Heart right ventricle (tissue), 16 donors: ENCODE measurements around the gene PCBP3. TPM values are rescaled to one million over a fixed set of nuclear protein-coding genes. Genes with fewer than 3 reads are reported as not detected.
"Not testable (repeated sequence)": the region's sequence is repeated elsewhere in the genome, so short reads cannot be mapped to it uniquely, and the experiment has no call there.

Experiments used
- ATAC-seq, 8 donors: fragments of 200-7000 bp; cut with Tn5 transposase; one replicate each; pipeline ENCODE4 v1.9.1; 2020; ENCODE audit warnings: mild to moderate bottlenecking in 8 of 8, moderate library complexity in 8 of 8, moderate number of reproducible peaks in 1 of 8
- DNase-seq, 2 donors: peaks; one replicate each; pipeline ENCODE4 v3.0.0-alpha.2; 2020
- H3K27ac ChIP-seq, 10 donors: fragments of 200-600 bp; sonication (generic) in 2 of 10; one replicate each; pipeline versions ENCODE4 v1.5.0 to v1.8.0; 2020 to 2022; ENCODE audit warnings: mild to moderate bottlenecking in 3 of 10
- H3K27me3 ChIP-seq, 7 donors: fragments of 200-600 bp; one replicate each; pipeline ENCODE4 v1.8.0; 2021 to 2022; ENCODE audit warnings: mild to moderate bottlenecking in 2 of 7
- H3K36me3 ChIP-seq, 9 donors: fragments of 200-600 bp; sonication (generic) in 1 of 9; one replicate each; pipeline versions ENCODE4 v1.5.0 to v1.8.0; 2020 to 2022; ENCODE audit warnings: mild to moderate bottlenecking in 2 of 9
- H3K4me1 ChIP-seq, 9 donors: fragments of 200-600 bp; sonication (generic) in 1 of 9; one replicate each; pipeline versions ENCODE4 v1.5.0 to v1.8.0; 2020 to 2022; ENCODE audit warnings: mild to moderate bottlenecking in 4 of 9
- H3K4me3 ChIP-seq, 10 donors: fragments of 200-600 bp; sonication (generic) in 2 of 10; one replicate each; pipeline versions ENCODE4 v1.5.0 to v1.8.0; 2020 to 2022; ENCODE audit warnings: mild to moderate bottlenecking in 7 of 10, moderate library complexity in 2 of 10
- H3K9me3 ChIP-seq, 11 donors: fragments of 200-600 bp in 10 of 11; sonication (generic) in 2 of 11; one replicate each; pipeline versions ENCODE4 v1.5.0 to v1.8.0; 2013 to 2022; ENCODE audit warnings: mild to moderate bottlenecking in 2 of 11, control low read depth in 1 of 11, moderate library complexity in 1 of 11
- CTCF ChIP-seq, 9 donors: fragments of 200-600 bp; sonication (generic) in 2 of 9; IDR thresholded peaks; one replicate each; pipeline versions ENCODE4 v1.5.0 to v1.8.0; 2021 to 2022; ENCODE audit warnings: antibody characterized with exemption in 9 of 9, mild to moderate bottlenecking in 5 of 9, moderate library complexity in 1 of 9
- WGBS, 2 donors: extraction: QIAGEN DNeasy Blood & Tissue Kit; methylation state at CpG; one replicate each; pipeline ENCODE4 v1.1.7; 2013; ENCODE audit warnings: inconsistent platforms in 1 of 2; 5-methylcytosine and 5-hydroxymethylcytosine counted together
- intact Hi-C, 10 donors: fragments of 100-400 bp; cut with DNase I; formaldehyde crosslinking; loops; one replicate each; pipeline versions ENCODE4 v1.11.1 to v1.14.2; 2022
- polyA plus RNA-seq, 2 donors: library from polyadenylated mRNA; stranded (reverse); fragments of 200-250 nt; gene quantifications; one replicate each; pipeline ENCODE4 v1.2.3, GENCODE V29; 2013
- total RNA-seq, 10 donors: library from RNA; stranded (reverse); fragmentation: NEBNext Ultra II Directional in 3 of 10; extraction: Animal tissue kit (Norgen Biotek cat#: 25700) in 3 of 10; gene quantifications; one replicate each; pipeline versions ENCODE4 v1.2.1 to v1.2.4, GENCODE V29; 2021 to 2023
- donor health status: Arrhythmogenic right ventricular cardiomyopathy.
- donor health status: ischemic (EF 13 %, LVEDD 7.1; RV severe dilation, severe dysfunction).
- donor health status: healthy with polysubstance abuse.
- donor health status: DM: no; HTN: yes; CAD: no.
- donor health status: DM: no; HTN: no; CAD: no.
- donor health status: ischemic (EF 25% LVEDD 6.9; RV normal size, moderate dysfunction).
- donor health status: ischemic (EF 25% LVEDD 5.7; RV mildly dilated, moderate dysfunction).
- donor health status: healthy.
- donor health status: DM: yes; HTN: yes; CAD: no.
- donor health status: Ischemic cardiomyopathy.
- donor health status: ischemic (EF 35%, LVEDD 5.7; RV mildly dilated, moderate dysfunction).
- donor health status: nonischemic (EF 11% LVEDD 7.7; RV severe dilation, severe dysfunction).
- donor health status: DM: yes; HTN: yes; CAD: no.
- donor health status: PGD.
- donor health status: ischemic (EF 29% LVEDD 5.4; RV normal size, mild dysfunction).
- donor health status: nonischemic (EF 23%, LVEDD 6.1; RV moderate dilation, normal function).

The PCBP3 gene
- total and polyA plus RNA-seq, 12 donors: 0.25 to 11.3 (median 1.2) TPM

- no peak for TF ChIP-seq CTCF (IDR thresholded peaks at IDR 0.05)
- peaks cover 0 to 37% (median 8%) of the 10 kb centered on the region in 9 donors for H3K4me1 ChIP-seq
- DNase-seq (peak; percentile 4 to 42), ATAC-seq (peak in 1 of 8 donors; percentile 0)
- WGBS, 2 donors: 6 to 8% methylated on average over 63 to 91 of the region's 91 CpGs
- intact Hi-C loops: loop anchor here in 1 of 10 donors (5.0 kb wide), 1 partner anchor 50 kb away; no protein-coding TSS in a partner anchor
- peaks cover 5 to 38% (median 16%) of the 10 kb centered on the region in 7 donors for H3K27me3 ChIP-seq
- H3K36me3 ChIP-seq: no peaks in the 10 kb centered on the region
- H3K4me3 ChIP-seq: peak overlapping the region in 9 of 10 donors; percentile 16 to 47 (median 38)
- peak overlapping the region in 5 of 10 donors; percentile 26 to 72 (median 39) for H3K27ac ChIP-seq
- H3K9me3 ChIP-seq: no peaks in the 10 kb centered on the region
Measured at GRCh38 chr21:45642122-45642813, 1.3 kb upstream of the PCBP3 start.

- WGBS, 2 donors: 6% methylated on average over 55 to 56 of the region's 56 CpGs
- intact Hi-C loops: loop anchor here in 1 of 10 donors (5.0 kb wide), 1 partner anchor 52 kb away; no protein-coding TSS in a partner anchor
Measured at GRCh38 chr21:45644041-45644906, 749 bp downstream of the PCBP3 start.

GRCh38 chr21:45651921-45652320 is 8.4 kb downstream of the PCBP3 start:
- Histone ChIP-seq H3K4me3 (no peak overlapping the region), H3K4me1 (peaks cover 0 to 6% (median 0%) of the 10 kb centered on the region in 9 donors), H3K27ac (no peak overlapping the region), H3K27me3 (peaks cover 0 to 24% (median 3%) of the 10 kb centered on the region in 7 donors), H3K36me3 (no peaks in the 10 kb centered on the region), H3K9me3 (no peaks in the 10 kb centered on the region)
- TF ChIP-seq CTCF (IDR thresholded peaks at IDR 0.05): no peak
- no peak for ATAC-seq
- WGBS, 2 donors: 79% methylated on average over 2 of the region's 2 CpGs
- intact Hi-C loops: no loop called here
- DNase-seq: no peak

More at GRCh38 chr21:45644041-45644906, 749 bp downstream of the PCBP3 start:
- ATAC-seq (no peak), DNase-seq (peak; percentile 4 to 39)
- Histone ChIP-seq H3K4me1 (peaks cover 0 to 37% (median 8%) of the 10 kb centered on the region in 9 donors), H3K4me3 (peak overlapping the region; percentile 21 to 59 (median 46)), H3K27me3 (peaks cover 5 to 50% (median 22%) of the 10 kb centered on the region in 7 donors), H3K9me3 (no peaks in the 10 kb centered on the region), H3K27ac (peak overlapping the region in 3 of 10 donors; percentile 31 to 53 (median 39)), H3K36me3 (no peaks in the 10 kb centered on the region)
- TF ChIP-seq CTCF (IDR thresholded peaks at IDR 0.05): no peak

- no peak overlapping the region for H3K27ac ChIP-seq
- no peak for DNase-seq
- peaks cover 0 to 6% (median 0%) of the 10 kb centered on the region in 9 donors for H3K4me1 ChIP-seq
- no peak overlapping the region for H3K4me3 ChIP-seq
- ATAC-seq: no peak
- intact Hi-C loops: no loop called here
- H3K36me3 ChIP-seq: no peaks in the 10 kb centered on the region
- no peak for TF ChIP-seq CTCF (IDR thresholded peaks at IDR 0.05)
- H3K27me3 ChIP-seq: peaks cover 0 to 12% (median 0%) of the 10 kb centered on the region in 7 donors
- 65 to 77% methylated on average over 4 of the region's 4 CpGs for whole genome bisulfite sequencing, 2 donors
- H3K9me3 ChIP-seq: peaks cover 0 to 3% (median 0%) of the 10 kb centered on the region in 11 donors
Measured at GRCh38 chr21:45655124-45655523, 11.6 kb downstream of the PCBP3 start.

GRCh38 chr21:45656114-45656513 is 12.6 kb downstream of the PCBP3 start:
- ATAC-seq, H3K9me3 ChIP-seq, H3K27ac ChIP-seq, DNase-seq, H3K27me3 ChIP-seq, H3K4me3 ChIP-seq, H3K36me3 ChIP-seq, intact Hi-C loops, H3K4me1 ChIP-seq: not testable (repeated sequence)
- 70 to 74% methylated on average over 2 of the region's 3 CpGs for WGBS, 2 donors

- WGBS, 2 donors: 71 to 78% methylated on average over 4 of the region's 4 CpGs
- ATAC-seq, H3K27me3 ChIP-seq, H3K4me3 ChIP-seq, H3K27ac ChIP-seq, DNase-seq, H3K36me3 ChIP-seq, intact Hi-C loops, H3K4me1 ChIP-seq: not testable (repeated sequence)
- H3K9me3 ChIP-seq: peaks cover 0 to 27% (median 7%) of the 10 kb centered on the region in 11 donors
Measured at GRCh38 chr21:45661913-45662622, 18.5 kb downstream of the PCBP3 start.
